ENCODE results near the gene SPATA31C1. TPM values are rescaled to one million over a fixed set of nuclear protein-coding genes. Genes with fewer than 3 reads are reported as not detected.

SPATA31C1 gene
- total and polyA plus RNA-seq, 2 of the 8 experiments (the other 6 are each of a cell fraction or from before 2014, with no cell fraction given): 0.15 TPM; not detected in 1

DNA sequence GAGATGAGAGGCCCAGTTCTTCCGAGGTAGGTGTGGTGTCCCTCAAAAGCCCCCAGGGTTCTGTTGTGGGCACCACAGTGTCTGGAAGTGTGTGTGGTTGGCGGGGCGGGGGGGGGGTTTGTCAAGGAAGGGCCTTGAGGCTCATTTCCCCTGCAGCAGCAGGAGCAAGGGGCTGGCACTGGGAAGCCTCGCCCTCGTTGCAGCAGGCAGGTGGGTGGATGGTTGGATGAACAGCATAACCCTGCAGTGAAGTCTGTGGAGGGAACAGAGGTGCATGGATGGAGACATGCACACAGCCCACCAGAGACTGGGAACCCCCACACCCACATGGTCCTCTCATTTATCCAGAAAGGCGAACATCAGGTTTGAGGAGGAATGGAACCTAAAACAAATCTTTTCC, 37.1 kb upstream of the SPATA31C1 start:
- FAIRE-seq (no peak), DNase-seq (ENCODE audit: low read depth in 1 of 2, low spot score in 2 of 2) (no peak)
- no peak overlapping the region for H3K56ac ChIP-seq (replicated peaks; ENCODE audit: insufficient read length, low read depth, low read length)
- H2AFZ ChIP-seq (ENCODE audit: low read length): no peak overlapping the region
- H3K4me2 ChIP-seq (ENCODE audit: insufficient read depth in 1 of 2, low read depth in 2 of 2, low read length in 2 of 2): no peak overlapping the region
- H3K79me1 ChIP-seq (ENCODE audit: low read depth, low read length): no peaks in the 10 kb centered on the region
- H3K23me2 ChIP-seq (ENCODE audit: low read depth, low read length): no peaks in the 10 kb centered on the region
- no peak overlapping the region for H3K14ac ChIP-seq (ENCODE audit: insufficient read length)
- no peak overlapping the region; the same call in 1 of the 2 replicates for H4K8ac ChIP-seq (ENCODE audit: extremely low read depth, insufficient read depth, low read length)
- no peaks in the 10 kb centered on the region for H4K20me1 ChIP-seq (replicated peaks in 1 of 2; ENCODE audit: control insufficient read depth in 1 of 2, insufficient read depth in 2 of 2, low read length in 2 of 2)
- no peak overlapping the region for H4K91ac ChIP-seq (replicated peaks; ENCODE audit: insufficient read length, low read length)
- no peak overlapping the region for H3K4me3 ChIP-seq (ENCODE audit: extremely low read depth in 1 of 4, insufficient read depth in 2 of 4, low read depth in 3 of 4, low read length in 4 of 4)
- H3K4ac ChIP-seq (replicated peaks; ENCODE audit: insufficient read length, low read depth, low read length): no peak overlapping the region
- 0 out of 2 replicates have a peak overlapping the region, but pooled peaks have one; percentile 35 for H2BK5ac ChIP-seq (ENCODE audit: low read depth, low read length)
- H3K9me3 ChIP-seq (ENCODE audit: insufficient read depth in 2 of 2, low read depth in 1 of 2, low read length in 1 of 2): no peaks in the 10 kb centered on the region; a peak in 1 of 4 replicates
- H2BK120ac ChIP-seq (replicated peaks; ENCODE audit: low read depth, low read length): no peak overlapping the region
- no peak overlapping the region for H2BK20ac ChIP-seq (ENCODE audit: low read length)
- ChIA-PET POLR2A (ENCODE audit: partially characterized antibody) (no interaction called here), CTCF (ENCODE audit: partially characterized antibody) (no interaction called here)
- H2BK12ac ChIP-seq (ENCODE audit: low read depth, low read length): no peak overlapping the region
- H3K4me1 ChIP-seq (replicated peaks in 1 of 4; ENCODE audit: control insufficient read depth in 3 of 4, insufficient read depth in 4 of 4, low read length in 3 of 4): peaks cover 0 to 15% (median 1%) of the 10 kb centered on the region in 4 experiments; a peak in 5 of 7 replicates
- no peak overlapping the region for H2AK5ac ChIP-seq (ENCODE audit: low read depth, low read length)
- no peaks in the 10 kb centered on the region; a peak in 1 of 7 replicates for H3K27me3 ChIP-seq (replicated peaks in 1 of 4; ENCODE audit: control insufficient read depth in 3 of 4, extremely low read depth in 1 of 4, insufficient read depth in 3 of 4, low read length in 3 of 4)
- TF ChIP-seq PHF8 (conservative IDR thresholded peaks at IDR 0.05; ENCODE audit: low read depth, low read length) (no peak), CBX8 (IDR thresholded peaks at IDR 0.05; ENCODE audit: borderline replicate concordance, low read depth, low read length) (no peak), HDAC2 (IDR thresholded peaks at IDR 0.05; ENCODE audit: borderline replicate concordance in 1 of 2, low read depth in 2 of 2, low read length in 2 of 2) (no peak), EP300 (IDR thresholded peaks at IDR 0.05; ENCODE audit: borderline replicate concordance in 1 of 2, low read depth in 2 of 2, low read length in 2 of 2) (no peak), GABPA (IDR thresholded peaks at IDR 0.05; ENCODE audit: borderline replicate concordance, insufficient read depth, low read length) (no peak)
- H3K36me3 ChIP-seq (ENCODE audit: control insufficient read depth in 2 of 4, insufficient read depth in 4 of 4, low read length in 3 of 4): no peaks in the 10 kb centered on the region
- H3K18ac ChIP-seq (ENCODE audit: extremely low read depth, low read length): no peak overlapping the region
- H3K23ac ChIP-seq (ENCODE audit: insufficient read length): no peak overlapping the region
- no peak overlapping the region for H3K9ac ChIP-seq (replicated peaks in 1 of 4; ENCODE audit: extremely low read depth in 1 of 4, low read depth in 3 of 4, low read length in 3 of 4)
- no peak overlapping the region for H3K27ac ChIP-seq (ENCODE audit: low read depth, low read length)
- H3K79me2 ChIP-seq (ENCODE audit: control insufficient read depth in 1 of 2, insufficient read depth in 2 of 2, low read length in 2 of 2): no peaks in the 10 kb centered on the region
- no peak overlapping the region for H2BK15ac ChIP-seq (ENCODE audit: low read length)
- H4K5ac ChIP-seq (ENCODE audit: insufficient read length, low read depth, low read length): no peak overlapping the region
- WGBS, 2 experiments (ENCODE audit: extremely low coverage in 1 of 2, insufficient coverage in 1 of 2, insufficient read length in 1 of 2, insufficient replicate concordance in 2 of 2, low coverage in 1 of 2, low lambda C conversion rate in 2 of 2, missing lambda C conversion rate in 1 of 2): 93% methylated on average over 5 of the region's 6 CpGs; no CpG with 5 or more reads in 1 of the 2 experiments
